ENCODE data around the gene KRT4. TPM values are rescaled to one million over a fixed set of nuclear protein-coding genes. Genes with fewer than 3 reads are reported as not detected.
"Not testable (repeated sequence)": the region's sequence is repeated elsewhere in the genome, so short reads cannot be mapped to it uniquely, and the experiment has no call there.

The KRT4 gene
- total RNA-seq, 1 donor = not detected

GRCh38 chr12:52776913-52777395, 37.0 kb downstream of the KRT4 start, which contains the start of gene KRT76:
Gene KRT76 (minus strand): TSS chr12:52777345. CDS start chr12:52777291, 54 bp downstream.
- DNase-seq (ENCODE audit: low read depth in 2 of 3, low spot score in 2 of 3) = no peak

- no peak for DNase-seq (ENCODE audit: low read depth in 2 of 3, low spot score in 2 of 3)
Measured at GRCh38 chr12:52776435-52776834, 37.5 kb downstream of the KRT4 start.

- DNase-seq (ENCODE audit: low read depth in 2 of 3, low spot score in 2 of 3) = no peak
Measured at GRCh38 chr12:52774629-52775250, 39.2 kb downstream of the KRT4 start.

- DNase-seq (ENCODE audit: low read depth in 2 of 3, low spot score in 2 of 3) = no peak
Measured at GRCh38 chr12:52772772-52773171, 41.1 kb downstream of the KRT4 start.

GRCh38 chr12:52772188-52772587, 41.7 kb downstream of the KRT4 start:
- DNase-seq (ENCODE audit: low read depth in 2 of 3, low spot score in 2 of 3) = no peak

GRCh38 chr12:52771505-52771904, 42.4 kb downstream of the KRT4 start:
- no peak for DNase-seq (ENCODE audit: low read depth in 2 of 3, low spot score in 2 of 3)

- no peak for DNase-seq (ENCODE audit: low read depth in 2 of 3, low spot score in 2 of 3)
Measured at GRCh38 chr12:52771088-52771487, 42.8 kb downstream of the KRT4 start.

GRCh38 chr12:52769946-52770345, 44.0 kb downstream of the KRT4 start:
- no peak for DNase-seq (ENCODE audit: low read depth in 2 of 3, low spot score in 2 of 3)

- no peak for DNase-seq (ENCODE audit: low read depth in 2 of 3, low spot score in 2 of 3)
Measured at GRCh38 chr12:52769354-52769753, 44.6 kb downstream of the KRT4 start.

GRCh38 chr12:52768479-52769200, 45.3 kb downstream of the KRT4 start:
- DNase-seq (ENCODE audit: low read depth in 2 of 3, low spot score in 2 of 3) = no peak

- DNase-seq (ENCODE audit: low read depth in 2 of 3, low spot score in 2 of 3) = no peak
Measured at GRCh38 chr12:52767427-52767826, 46.5 kb downstream of the KRT4 start.

GRCh38 chr12:52767020-52767379, 46.9 kb downstream of the KRT4 start:
- no peak for DNase-seq (ENCODE audit: low read depth in 2 of 3, low spot score in 2 of 3)

- no peak for DNase-seq (ENCODE audit: low read depth in 2 of 3, low spot score in 2 of 3)
Measured at GRCh38 chr12:52766351-52767019, 47.4 kb downstream of the KRT4 start.

GRCh38 chr12:52765702-52766101, 48.2 kb downstream of the KRT4 start:
- no peak for DNase-seq (ENCODE audit: low read depth in 2 of 3, low spot score in 2 of 3)

GRCh38 chr12:52763991-52764390, 49.9 kb downstream of the KRT4 start:
- DNase-seq (ENCODE audit: low read depth in 2 of 3, low spot score in 2 of 3) = no peak

GRCh38 chr12:52763036-52763659, 50.8 kb downstream of the KRT4 start:
- DNase-seq (ENCODE audit: low read depth in 2 of 3, low spot score in 2 of 3) = no peak

GRCh38 chr12:52761802-52762201, 52.1 kb downstream of the KRT4 start:
- DNase-seq (ENCODE audit: low read depth in 2 of 3, low spot score in 2 of 3) = no peak

- DNase-seq (ENCODE audit: low read depth in 2 of 3, low spot score in 2 of 3) = not testable (repeated sequence)
Measured at GRCh38 chr12:52761218-52761617, 52.7 kb downstream of the KRT4 start.

GRCh38 chr12:52760623-52761022, 53.3 kb downstream of the KRT4 start:
- no peak for DNase-seq (ENCODE audit: low read depth in 2 of 3, low spot score in 2 of 3)

GRCh38 chr12:52759695-52760094, 54.2 kb downstream of the KRT4 start:
- DNase-seq (ENCODE audit: low read depth in 2 of 3, low spot score in 2 of 3) = no peak

GRCh38 chr12:52759218-52759617, 54.7 kb downstream of the KRT4 start:
- no peak for DNase-seq (ENCODE audit: low read depth in 2 of 3, low spot score in 2 of 3)
